Smooth muscle cell of the coronary artery (primary cell): ENCODE data around the gene NDUFA7. TPM values are rescaled to one million over a fixed set of nuclear protein-coding genes. Genes with fewer than 3 reads are reported as not detected.

Experiments used
- total RNA-seq: library from RNA; depleted of rRNA; stranded (reverse); fragments of >200 nt; gene quantifications from 2 replicates; pipeline ENCODE4 v1.2.3, GENCODE V29; 2014; ENCODE audit warnings: low replicate concordance

NDUFA7 gene
- 19.4 and 52.7 TPM in 2 replicates for total RNA-seq

DNA sequence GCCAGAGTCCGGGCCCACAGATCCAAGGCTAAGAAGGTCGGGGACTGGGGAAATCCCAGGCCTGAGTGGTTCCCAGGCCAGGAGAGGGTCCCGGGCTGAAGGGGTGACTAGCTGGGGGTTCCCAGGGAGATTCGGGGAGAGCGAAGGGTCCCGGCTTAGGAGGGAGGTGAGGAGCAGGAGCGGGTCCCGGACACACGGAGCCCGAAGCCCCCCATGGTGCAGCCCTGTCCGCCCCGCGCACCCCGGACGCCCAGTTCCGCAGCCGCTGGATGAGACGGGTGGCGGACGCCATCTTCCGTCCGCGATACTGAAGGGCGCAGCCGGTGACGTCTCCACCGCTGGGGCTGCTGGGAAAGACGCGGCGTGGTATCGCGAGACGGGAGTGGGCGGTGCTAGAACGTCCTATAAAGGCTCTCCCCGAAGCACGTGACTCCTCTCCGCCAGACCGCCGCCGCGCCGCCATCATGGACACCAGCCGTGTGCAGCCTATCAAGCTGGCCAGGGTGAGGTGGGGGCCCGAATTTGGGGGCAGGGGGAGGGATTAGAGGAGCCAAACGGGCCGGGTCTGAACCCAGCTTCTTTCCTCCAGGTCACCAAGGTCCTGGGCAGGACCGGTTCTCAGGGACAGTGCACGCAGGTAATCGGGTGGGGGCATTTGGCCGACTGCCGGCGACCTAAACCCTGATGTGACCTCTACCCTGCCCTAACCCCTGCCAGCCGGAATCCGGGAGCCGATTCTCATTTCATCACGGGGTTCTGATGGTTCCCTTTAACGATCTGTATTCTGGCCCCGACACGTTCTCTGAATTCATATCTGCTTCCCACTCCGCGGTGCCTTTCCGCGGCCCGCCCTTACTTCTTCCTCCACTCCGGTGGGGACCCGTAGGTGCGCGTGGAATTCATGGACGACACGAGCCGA lies at the start of gene NDUFA7, which contains the start of gene RPS28:
Gene NDUFA7, minus strand, starts transcription at position 309 of the 919 bp plus-strand sequence. Its CDS starts 17 bp downstream, at position 292.
Gene RPS28, plus strand, starts transcription at position 430 of the 919 bp plus-strand sequence. Its CDS starts 35 bp downstream, at position 465.

DNA sequence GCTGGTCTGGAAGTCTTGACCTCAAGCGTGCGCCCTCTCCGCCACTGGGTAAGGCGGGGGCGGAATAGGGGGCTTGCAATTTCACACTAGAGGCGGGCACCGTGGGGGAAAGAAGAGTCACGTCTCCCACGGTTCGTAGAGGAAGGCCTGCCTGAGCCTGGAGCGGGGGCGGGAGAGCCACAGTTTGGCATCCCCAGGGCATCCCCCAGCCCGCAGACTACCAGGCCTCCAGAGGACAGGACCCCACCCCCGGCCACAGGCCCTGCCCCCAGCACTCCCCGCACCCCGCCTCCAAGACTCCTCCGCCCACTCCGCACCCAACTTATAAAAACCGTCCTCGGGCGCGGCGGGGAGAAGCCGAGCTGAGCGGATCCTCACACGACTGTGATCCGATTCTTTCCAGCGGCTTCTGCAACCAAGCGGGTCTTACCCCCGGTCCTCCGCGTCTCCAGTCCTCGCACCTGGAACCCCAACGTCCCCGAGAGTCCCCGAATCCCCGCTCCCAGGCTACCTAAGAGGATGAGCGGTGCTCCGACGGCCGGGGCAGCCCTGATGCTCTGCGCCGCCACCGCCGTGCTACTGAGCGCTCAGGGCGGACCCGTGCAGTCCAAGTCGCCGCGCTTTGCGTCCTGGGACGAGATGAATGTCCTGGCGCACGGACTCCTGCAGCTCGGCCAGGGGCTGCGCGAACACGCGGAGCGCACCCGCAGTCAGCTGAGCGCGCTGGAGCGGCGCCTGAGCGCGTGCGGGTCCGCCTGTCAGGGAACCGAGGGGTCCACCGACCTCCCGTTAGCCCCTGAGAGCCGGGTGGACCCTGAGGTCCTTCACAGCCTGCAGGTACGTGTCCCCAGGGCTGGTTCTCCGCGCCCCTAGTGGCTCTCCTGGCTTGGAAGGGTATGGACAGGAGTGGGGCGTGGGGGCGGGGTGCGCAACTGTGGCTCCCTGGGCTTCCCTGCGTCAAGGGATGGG lies 42.9 kb upstream of the NDUFA7 start, which contains the start of gene ANGPTL4:
Gene ANGPTL4, plus strand, starts transcription at position 353 of the 969 bp plus-strand sequence. Its CDS starts 167 bp downstream, at position 520.

DNA sequence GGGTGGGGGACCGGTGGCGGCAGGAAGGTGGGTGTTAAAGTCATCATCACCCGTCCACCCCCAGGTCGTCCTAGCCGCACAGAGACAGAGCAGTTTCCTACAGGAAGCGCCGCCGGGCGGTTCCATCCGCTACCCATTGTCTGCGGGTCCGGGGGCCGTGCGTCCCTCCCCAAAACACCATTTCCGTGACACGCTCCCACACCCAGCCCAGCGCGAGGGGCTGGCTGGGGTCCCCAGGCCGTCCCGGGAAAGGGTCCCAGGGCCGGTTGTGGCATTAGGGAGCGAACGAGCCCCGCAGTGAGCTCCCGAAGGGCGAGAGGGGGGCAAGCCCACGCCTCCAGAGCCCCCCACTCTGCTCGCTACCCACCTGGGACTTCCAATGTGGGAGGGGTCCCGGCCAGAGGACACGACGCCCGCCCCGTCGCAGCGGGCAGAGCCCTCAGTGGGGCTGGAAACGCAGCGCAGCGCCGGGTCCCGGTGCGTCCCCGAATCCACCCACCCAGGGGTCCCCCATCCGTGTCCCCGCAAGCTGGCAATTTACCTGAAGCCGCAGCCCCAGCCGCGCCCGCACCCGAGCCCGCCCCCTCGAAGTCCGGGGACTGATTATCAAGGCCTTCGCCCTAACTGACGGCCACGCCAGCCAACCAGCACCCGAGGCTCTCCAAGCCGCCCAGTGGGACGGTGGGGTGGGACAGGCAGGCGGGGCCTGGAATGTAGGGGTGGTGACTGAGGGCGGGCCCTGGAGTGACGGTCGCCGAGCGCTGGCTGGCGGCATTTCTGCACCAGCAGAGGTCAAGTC lies 21.7 kb upstream of the NDUFA7 start, which contains the start of gene KANK3:
Gene KANK3, minus strand, starts transcription at position 579 of the 799 bp plus-strand sequence. CDS start 5,434 bp downstream, outside the sequence.

DNA sequence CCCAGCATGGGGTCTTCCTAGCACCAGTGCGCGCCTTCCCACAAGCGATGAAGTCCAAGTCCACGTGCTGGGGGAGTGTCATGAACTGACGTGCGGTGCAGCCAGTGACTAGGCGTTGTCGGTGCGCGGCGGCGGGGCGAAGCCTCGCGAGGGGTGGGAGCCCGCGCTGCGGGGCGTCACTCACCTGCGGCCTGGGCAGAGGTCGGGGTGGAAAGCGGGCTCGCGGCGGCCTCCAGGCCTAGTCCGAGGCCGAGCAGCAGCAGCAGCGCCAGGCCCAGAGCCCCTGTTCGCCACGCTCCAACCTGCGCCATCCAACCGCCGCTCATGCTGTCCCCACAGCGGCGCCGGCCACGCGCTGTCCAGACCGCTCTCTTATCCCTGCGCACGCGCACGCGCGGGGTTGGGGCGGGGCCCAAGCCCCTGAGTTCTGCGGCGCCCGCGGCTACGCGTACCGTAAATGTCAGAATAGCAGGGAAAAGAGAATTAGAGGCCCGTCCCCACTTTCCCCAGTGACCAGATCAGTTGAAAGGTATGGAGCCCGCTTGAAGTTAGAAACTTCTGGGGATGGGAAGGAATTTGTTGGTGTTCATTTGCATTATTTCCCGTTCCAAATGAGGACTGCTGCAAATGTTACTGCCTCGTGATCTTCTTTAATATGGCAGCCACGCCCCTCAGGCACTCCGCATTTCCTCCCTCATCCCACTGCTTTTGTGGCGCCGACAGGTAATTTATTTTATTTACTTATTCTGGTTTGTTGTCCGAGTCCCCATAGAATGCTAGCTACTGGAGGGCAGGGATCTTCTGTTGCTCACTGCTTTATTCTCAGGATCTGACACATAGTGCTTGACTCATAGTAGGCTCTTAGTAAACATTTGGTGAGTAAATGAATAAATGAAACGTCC lies 13.0 kb downstream of the NDUFA7 start, which contains the start of gene CD320:
Gene CD320, minus strand, starts transcription at position 394 of the 902 bp plus-strand sequence. Its CDS starts 68 bp downstream, at position 326.

Other genes starting within 250 kb of the NDUFA7 start
- gene FBN3, start 171.8 kb downstream of the NDUFA7 start, total RNA-seq, result not detected in 2 replicates
- gene CERS4, start 112.0 kb downstream of the NDUFA7 start, total RNA-seq, result 2.3 and 31.4 TPM in 2 replicates
- gene CD320, start 13.0 kb downstream of the NDUFA7 start, total RNA-seq, result 9.0 and 30.7 TPM in 2 replicates
- gene RPS28, start 121 bp upstream of the NDUFA7 start, total RNA-seq, result 644 and 1,293 TPM in 2 replicates
- 0.23 and 0.30 TPM in 2 replicates for gene KANK3, start 21.9 kb upstream of the NDUFA7 start, total RNA-seq
- 2.0 and 7.4 TPM in 2 replicates for gene ANGPTL4, start 42.8 kb upstream of the NDUFA7 start, total RNA-seq
- 59.2 and 76.3 TPM in 2 replicates for gene RAB11B, start 69.0 kb upstream of the NDUFA7 start, total RNA-seq
- 86.8 and 95.1 TPM in 2 replicates for gene MARCHF2, start 91.9 kb upstream of the NDUFA7 start, total RNA-seq
- gene HNRNPM, start 123.6 kb upstream of the NDUFA7 start, total RNA-seq, result 40.4 and 62.5 TPM in 2 replicates
- not detected in 2 replicates for gene PRAM1, start 181.3 kb upstream of the NDUFA7 start, total RNA-seq
- gene ZNF414, start 192.8 kb upstream of the NDUFA7 start, total RNA-seq, result 2.2 and 4.8 TPM in 2 replicates